Ishikawa (cell line): ENCODE measurements around the gene GLRB.

Source experiments
- CEBPB ChIP-seq: IDR thresholded peaks from 2 replicates; pipeline ENCODE4 v1.6.1; 2012
- CREB1 ChIP-seq: IDR thresholded peaks from 2 replicates; pipeline ENCODE4 v1.6.1; 2012; ENCODE audit warnings: low read depth
- EGR1 ChIP-seq: IDR thresholded peaks from 2 replicates; pipeline ENCODE4 v1.6.1; 2012
- EP300 ChIP-seq: IDR thresholded peaks from 2 replicates; pipeline ENCODE4 v1.6.1; 2012; ENCODE audit warnings: borderline replicate concordance
- FOXM1 ChIP-seq: IDR thresholded peaks from 2 replicates; pipeline ENCODE4 v1.6.1; 2012; ENCODE audit warnings: low read depth, borderline replicate concordance
- NFIC ChIP-seq: IDR thresholded peaks from 2 replicates; pipeline ENCODE4 v1.6.1; 2012
- RAD21 ChIP-seq: IDR thresholded peaks from 2 replicates; pipeline ENCODE4 v1.6.1; 2012; ENCODE audit warnings: low read depth
- TAF1 ChIP-seq: IDR thresholded peaks from 2 replicates; pipeline ENCODE4 v1.6.1; 2012; ENCODE audit warnings: low read depth, mild to moderate bottlenecking
- TCF12 ChIP-seq: IDR thresholded peaks from 2 replicates; pipeline ENCODE4 v1.6.1; 2012; ENCODE audit warnings: low read depth
- TEAD4 ChIP-seq: IDR thresholded peaks from 2 replicates; pipeline ENCODE4 v1.6.1; 2012
- YY1 ChIP-seq: IDR thresholded peaks from 2 replicates; pipeline ENCODE4 v1.6.1; 2012; ENCODE audit warnings: low read depth
- ZBTB7A ChIP-seq: IDR thresholded peaks from 2 replicates; pipeline ENCODE4 v1.6.1; 2012; ENCODE audit warnings: low read depth
- TF ChIP-seq, protein P1 (sequence below): IDR thresholded peaks from 2 replicates; pipeline ENCODE4 v1.6.1; 2012
- TF ChIP-seq, protein P2 (sequence below): IDR thresholded peaks from 2 replicates; pipeline ENCODE4 v1.6.1; 2012
- TF ChIP-seq, protein P3 (sequence below): IDR thresholded peaks from 2 replicates; pipeline ENCODE4 v1.6.1; 2012; ENCODE audit warnings: low read depth, mild to moderate bottlenecking

GLRB gene

DNA sequence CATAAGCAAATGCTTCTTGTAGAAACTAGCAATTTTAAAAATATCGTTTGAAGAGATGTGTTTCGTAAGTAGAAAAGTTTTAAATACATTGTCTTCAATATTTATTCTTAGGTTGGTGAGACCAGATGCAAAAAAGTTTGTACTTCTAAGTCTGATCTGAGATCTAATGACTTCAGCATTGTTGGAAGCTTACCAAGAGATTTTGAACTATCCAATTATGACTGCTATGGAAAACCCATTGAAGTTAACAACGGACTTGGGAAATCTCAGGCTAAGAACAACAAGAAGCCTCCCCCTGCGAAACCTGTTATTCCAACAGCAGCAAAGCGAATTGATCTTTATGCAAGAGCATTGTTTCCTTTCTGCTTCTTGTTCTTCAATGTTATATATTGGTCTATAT lies 94.4 kb downstream of the GLRB start:
- TF ChIP-seq, protein P1, sequence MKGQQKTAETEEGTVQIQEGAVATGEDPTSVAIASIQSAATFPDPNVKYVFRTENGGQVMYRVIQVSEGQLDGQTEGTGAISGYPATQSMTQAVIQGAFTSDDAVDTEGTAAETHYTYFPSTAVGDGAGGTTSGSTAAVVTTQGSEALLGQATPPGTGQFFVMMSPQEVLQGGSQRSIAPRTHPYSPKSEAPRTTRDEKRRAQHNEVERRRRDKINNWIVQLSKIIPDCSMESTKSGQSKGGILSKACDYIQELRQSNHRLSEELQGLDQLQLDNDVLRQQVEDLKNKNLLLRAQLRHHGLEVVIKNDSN: no peak
- TF ChIP-seq TAF1: no peak
- TF ChIP-seq EP300: no peak
- TF ChIP-seq CREB1: no peak
- TF ChIP-seq TEAD4: no peak
- TF ChIP-seq, protein P2, sequence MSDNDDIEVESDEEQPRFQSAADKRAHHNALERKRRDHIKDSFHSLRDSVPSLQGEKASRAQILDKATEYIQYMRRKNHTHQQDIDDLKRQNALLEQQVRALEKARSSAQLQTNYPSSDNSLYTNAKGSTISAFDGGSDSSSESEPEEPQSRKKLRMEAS: no peak
- no peak for TF ChIP-seq FOXM1
- TF ChIP-seq CEBPB: no peak
- TF ChIP-seq TCF12: no peak
- TF ChIP-seq EGR1: no peak
- TF ChIP-seq YY1: no peak
- TF ChIP-seq, protein P3, sequence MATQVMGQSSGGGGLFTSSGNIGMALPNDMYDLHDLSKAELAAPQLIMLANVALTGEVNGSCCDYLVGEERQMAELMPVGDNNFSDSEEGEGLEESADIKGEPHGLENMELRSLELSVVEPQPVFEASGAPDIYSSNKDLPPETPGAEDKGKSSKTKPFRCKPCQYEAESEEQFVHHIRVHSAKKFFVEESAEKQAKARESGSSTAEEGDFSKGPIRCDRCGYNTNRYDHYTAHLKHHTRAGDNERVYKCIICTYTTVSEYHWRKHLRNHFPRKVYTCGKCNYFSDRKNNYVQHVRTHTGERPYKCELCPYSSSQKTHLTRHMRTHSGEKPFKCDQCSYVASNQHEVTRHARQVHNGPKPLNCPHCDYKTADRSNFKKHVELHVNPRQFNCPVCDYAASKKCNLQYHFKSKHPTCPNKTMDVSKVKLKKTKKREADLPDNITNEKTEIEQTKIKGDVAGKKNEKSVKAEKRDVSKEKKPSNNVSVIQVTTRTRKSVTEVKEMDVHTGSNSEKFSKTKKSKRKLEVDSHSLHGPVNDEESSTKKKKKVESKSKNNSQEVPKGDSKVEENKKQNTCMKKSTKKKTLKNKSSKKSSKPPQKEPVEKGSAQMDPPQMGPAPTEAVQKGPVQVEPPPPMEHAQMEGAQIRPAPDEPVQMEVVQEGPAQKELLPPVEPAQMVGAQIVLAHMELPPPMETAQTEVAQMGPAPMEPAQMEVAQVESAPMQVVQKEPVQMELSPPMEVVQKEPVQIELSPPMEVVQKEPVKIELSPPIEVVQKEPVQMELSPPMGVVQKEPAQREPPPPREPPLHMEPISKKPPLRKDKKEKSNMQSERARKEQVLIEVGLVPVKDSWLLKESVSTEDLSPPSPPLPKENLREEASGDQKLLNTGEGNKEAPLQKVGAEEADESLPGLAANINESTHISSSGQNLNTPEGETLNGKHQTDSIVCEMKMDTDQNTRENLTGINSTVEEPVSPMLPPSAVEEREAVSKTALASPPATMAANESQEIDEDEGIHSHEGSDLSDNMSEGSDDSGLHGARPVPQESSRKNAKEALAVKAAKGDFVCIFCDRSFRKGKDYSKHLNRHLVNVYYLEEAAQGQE: no peak
- TF ChIP-seq ZBTB7A: no peak
- TF ChIP-seq NFIC: no peak
- no peak for TF ChIP-seq RAD21

DNA sequence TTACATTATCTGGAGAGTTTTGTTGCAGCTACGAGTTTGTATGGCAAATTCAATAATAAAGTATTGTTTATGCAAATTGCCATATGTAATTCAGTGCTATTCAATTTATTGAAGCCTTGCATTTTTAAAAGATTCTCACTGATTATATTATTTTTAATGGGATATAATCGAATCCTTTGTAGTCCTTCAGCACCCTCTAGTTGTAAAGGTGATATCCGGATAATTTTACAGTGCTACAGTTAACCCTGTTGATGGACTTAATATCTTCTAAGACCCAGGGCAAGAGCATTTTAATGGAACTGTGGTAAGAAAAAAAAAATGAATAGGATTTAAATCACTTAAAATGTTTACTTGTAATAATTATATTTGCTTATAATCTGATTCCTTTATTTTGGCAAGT lies 96.1 kb downstream of the GLRB start:
- peak; percentile 51 for TF ChIP-seq RAD21
- TF ChIP-seq EP300: no peak
- TF ChIP-seq, protein P2: no peak

DNA sequence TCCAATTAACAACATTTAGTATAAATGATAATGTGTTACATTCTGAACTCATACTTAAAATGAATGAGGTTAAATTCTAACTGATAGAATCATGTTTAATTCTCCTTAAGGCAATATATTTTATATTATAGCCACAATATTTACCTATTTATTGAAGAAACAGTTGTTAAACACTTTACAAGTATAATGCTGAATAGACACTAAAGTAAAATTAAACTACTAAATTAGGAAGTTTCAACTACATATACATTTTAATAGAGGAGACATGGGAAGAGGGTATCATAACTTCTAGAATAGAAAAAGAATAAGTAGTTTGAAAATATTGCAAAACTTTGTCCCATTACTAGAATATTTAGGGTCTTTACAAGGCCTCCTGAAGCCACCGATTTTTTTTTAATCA lies 108.3 kb downstream of the GLRB start:
- TF ChIP-seq NFIC (no peak), YY1 (no peak), CREB1 (no peak), ZBTB7A (no peak), FOXM1 (no peak), TAF1 (no peak)

DNA sequence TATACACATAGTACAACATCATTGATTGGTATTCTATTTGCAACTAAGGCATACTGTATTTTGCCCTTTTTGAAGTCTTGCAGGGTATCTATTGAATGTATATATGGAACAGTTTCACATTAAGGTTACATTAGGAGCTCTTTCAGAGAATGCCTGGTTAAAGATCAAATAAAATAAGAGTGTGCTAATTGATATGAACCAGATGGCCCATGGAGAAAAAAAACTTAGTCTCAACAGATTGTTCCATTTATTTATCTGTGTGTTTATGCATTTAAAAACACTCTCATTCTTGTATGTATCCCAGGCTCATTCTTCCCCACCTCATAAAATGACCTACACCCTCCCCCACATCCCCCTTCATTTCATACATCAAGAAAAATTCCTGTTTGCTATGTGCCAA lies 109.4 kb downstream of the GLRB start:
- no peak for TF ChIP-seq TCF12
- no peak for TF ChIP-seq RAD21
- no peak for TF ChIP-seq TEAD4

DNA sequence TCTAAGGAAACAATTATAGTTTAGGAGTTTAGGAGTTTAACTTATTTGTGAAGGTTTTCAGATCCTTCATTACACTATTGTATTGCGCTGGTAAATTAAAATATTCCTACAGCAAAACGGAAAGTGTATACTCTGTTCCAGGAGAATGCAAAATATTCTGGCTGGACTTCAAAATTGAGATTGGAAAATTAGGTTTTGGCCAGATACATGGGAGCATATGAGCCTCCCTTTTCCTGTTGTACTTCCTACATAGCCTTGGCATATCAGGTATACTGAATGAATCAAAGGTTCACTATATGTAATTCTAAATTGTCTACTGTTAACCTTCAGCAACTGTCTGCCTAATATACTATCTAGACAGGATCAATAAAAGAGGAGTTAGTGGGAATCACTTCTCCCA lies 119.4 kb downstream of the GLRB start:
- TF ChIP-seq, protein P3: no peak
- TF ChIP-seq FOXM1: no peak
- no peak for TF ChIP-seq ZBTB7A
- TF ChIP-seq EGR1: no peak
- TF ChIP-seq TAF1: no peak
- TF ChIP-seq CEBPB: no peak

DNA sequence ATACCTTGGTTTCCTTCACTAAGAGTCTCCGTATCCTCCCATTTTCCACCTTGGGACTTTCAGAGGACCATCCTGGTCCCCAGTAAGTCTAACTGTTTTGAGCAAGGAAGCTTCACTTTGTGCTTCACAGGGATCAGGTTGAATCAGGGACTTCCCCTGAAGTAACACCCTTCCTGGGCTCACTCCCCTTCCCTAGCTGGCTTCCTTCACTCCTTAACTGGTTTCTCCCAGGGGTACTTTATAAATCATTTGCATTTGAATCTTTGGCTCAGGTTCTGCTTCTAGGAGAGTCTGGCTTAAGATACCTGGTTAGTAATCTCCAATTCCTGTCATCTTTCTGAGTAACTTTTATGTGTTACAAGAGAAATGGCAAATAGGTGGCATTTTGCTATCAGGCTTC lies 120.1 kb downstream of the GLRB start:
- no peak for TF ChIP-seq EGR1
- TF ChIP-seq TEAD4: no peak

DNA sequence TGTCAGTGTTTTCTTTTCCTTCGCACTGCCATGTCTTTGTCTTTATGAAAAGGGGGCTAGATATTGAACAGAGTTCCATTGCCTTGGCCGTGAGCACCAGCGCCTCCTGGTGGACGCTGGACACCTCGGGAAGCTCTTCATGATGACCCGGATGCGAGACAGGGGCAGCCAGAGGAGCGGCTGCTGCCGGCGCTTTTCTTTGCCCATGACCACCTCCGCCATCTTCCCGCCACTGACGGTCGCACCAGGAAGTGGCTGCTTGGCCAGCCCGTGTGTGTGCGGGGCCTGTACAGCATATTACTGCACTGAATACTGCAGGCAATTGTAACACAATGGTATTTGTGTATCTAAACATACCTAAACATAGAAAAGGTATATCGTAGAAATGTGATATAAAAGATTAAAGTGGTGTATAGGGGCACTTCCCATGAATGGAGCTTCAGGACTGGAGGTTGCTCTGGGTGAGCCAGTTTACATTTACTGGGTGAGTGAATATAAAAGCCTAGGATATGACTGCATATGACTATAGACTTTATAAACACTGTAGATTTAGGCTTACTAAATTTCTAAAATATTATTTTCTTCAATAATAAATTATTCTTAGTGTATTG lies 128.8 kb downstream of the GLRB start:
- TF ChIP-seq RAD21 (peak; percentile 55), NFIC (no peak), YY1 (no peak)
- TF ChIP-seq, protein P3: no peak
